Endodermal cell (in vitro differentiated cells): ENCODE results near the gene DMP1. TPM values are rescaled to one million over a fixed set of nuclear protein-coding genes. Genes with fewer than 3 reads are reported as not detected.
A peak's percentile ranks its signal among the peaks of the same experiment; 100 is the strongest.

ENCODE experiments used
- DNase-seq: peaks from one replicate; pipeline ENCODE4 v3.0.0-alpha.2; 2017
- H3K27ac ChIP-seq: 2 replicates; pipeline ENCODE4 v1.5.1; 2013; ENCODE audit warnings: mild to moderate bottlenecking, low read depth, low read length, moderate library complexity
- H3K27me3 ChIP-seq: 2 replicates; pipeline ENCODE4 v1.6.1; 2013; ENCODE audit warnings: mild to moderate bottlenecking, low read length, moderate library complexity; ENCODE audit not compliant: insufficient read depth, control insufficient read depth, poor library complexity, severe bottlenecking
- H3K36me3 ChIP-seq: 2 replicates; pipeline ENCODE4 v1.7.0; 2013; ENCODE audit warnings: mild to moderate bottlenecking, low read length, moderate library complexity; ENCODE audit not compliant: control insufficient read depth, insufficient read depth
- H3K4me1 ChIP-seq: one replicate; pipeline ENCODE4 v1.7.0; 2013; ENCODE audit warnings: low read length; ENCODE audit not compliant: control insufficient read depth, insufficient read depth
- H3K4me3 ChIP-seq: 2 replicates; pipeline ENCODE4 v1.5.1; 2013; ENCODE audit warnings: mild to moderate bottlenecking, low read length, moderate library complexity
- H3K9ac ChIP-seq: 2 replicates; pipeline ENCODE4 v1.6.1; 2013; ENCODE audit warnings: mild to moderate bottlenecking, low read length, moderate library complexity; ENCODE audit not compliant: poor library complexity, severe bottlenecking; ENCODE audit errors: extremely low read depth
- H3K9me3 ChIP-seq: 2 replicates; pipeline ENCODE4 v1.6.1; 2013; ENCODE audit warnings: mild to moderate bottlenecking, low read length, moderate library complexity; ENCODE audit not compliant: control insufficient read depth
- H3K27ac Mint-ChIP-seq: 2 replicates; pipeline ENCODE4 v1.8.0; 2020; ENCODE audit warnings: mixed read lengths
- H3K27me3 Mint-ChIP-seq: 2 replicates; pipeline ENCODE4 v1.8.0; 2021; ENCODE audit warnings: mild to moderate bottlenecking, mixed read lengths; ENCODE audit not compliant: insufficient read depth
- H3K36me3 Mint-ChIP-seq: 2 replicates; pipeline ENCODE4 v1.8.0; 2020; ENCODE audit warnings: low read depth, mixed read lengths
- H3K4me1 Mint-ChIP-seq: 2 replicates; pipeline ENCODE4 v1.8.0; 2020; ENCODE audit warnings: mixed read lengths
- H3K4me3 Mint-ChIP-seq: 2 replicates; pipeline ENCODE4 v1.8.0; 2020; ENCODE audit warnings: mild to moderate bottlenecking, moderate library complexity, mixed read lengths
- H3K9me3 Mint-ChIP-seq: 2 replicates; pipeline ENCODE4 v1.8.0; 2020; ENCODE audit warnings: mild to moderate bottlenecking, mixed read lengths
- whole genome bisulfite sequencing, 2 experiments: methylation state at CpG; one replicate each; pipeline versions ENCODE4 v1.1.5 to v1.1.7; 2013; ENCODE audit warnings: missing lambda C conversion rate in 2 of 2, mixed read lengths in 1 of 2; ENCODE audit not compliant: insufficient coverage in 1 of 2, insufficient read length in 1 of 2; 5-methylcytosine and 5-hydroxymethylcytosine counted together
- total RNA-seq, 2 donors: library from RNA; stranded (reverse); fragmentation: NEBNext Ultra II Directional in 1 of 2; extraction: Animal tissue kit (Norgen Biotek cat#: 25700) in 1 of 2; gene quantifications; 2 replicates in 1 of 2; 3 replicates in 1 of 2; pipeline ENCODE4 v1.2.1, GENCODE V29; 2021
- TF ChIP-seq, protein P1 (sequence below): fragments of 200-600 bp; sonication (generic); conservative IDR thresholded peaks from 2 replicates; pipeline ENCODE4 v1.5.0; 2021; ENCODE audit warnings: antibody characterized with exemption, mild to moderate bottlenecking

The DMP1 gene
- total RNA-seq, 2 donors from 2014 or later = 0.09 TPM; not detected in 1

DNA sequence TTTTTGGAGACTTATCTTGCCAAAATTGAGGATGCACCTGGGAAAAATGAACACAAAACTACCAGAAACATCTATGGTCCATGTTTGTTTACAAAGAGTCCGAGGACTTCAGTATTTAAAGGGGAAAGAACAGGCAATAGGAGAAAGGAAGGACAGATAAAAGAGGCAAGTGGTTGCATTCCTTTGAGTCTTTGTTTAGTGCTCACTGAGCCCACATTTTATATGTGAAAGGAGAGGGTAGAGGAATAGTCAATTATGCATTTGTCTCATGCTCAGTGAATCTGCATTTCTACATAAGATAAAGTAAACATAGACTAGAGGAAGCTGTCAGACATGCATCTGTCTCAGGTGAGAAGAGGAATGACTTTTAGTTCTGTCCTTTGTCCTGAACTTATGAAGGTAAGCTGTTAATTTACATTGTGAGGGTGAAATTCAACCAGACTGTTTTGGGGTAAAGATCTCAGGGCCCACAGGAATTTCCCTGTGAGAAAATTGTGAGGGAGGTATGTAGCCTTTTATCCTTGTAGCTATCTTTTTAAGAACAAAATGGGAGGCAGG is 4.5 kb downstream of the DMP1 start:
- no peak overlapping the region for H3K4me3 ChIP-seq
- no peaks in the 10 kb centered on the region for H3K36me3 ChIP-seq
- no peak for DNase-seq
- no peaks in the 10 kb centered on the region for H3K27me3 ChIP-seq
- H3K27ac Mint-ChIP-seq = no peak overlapping the region
- no peaks in the 10 kb centered on the region for H3K27me3 Mint-ChIP-seq
- no peak overlapping the region for H3K9ac ChIP-seq
- H3K9me3 ChIP-seq = no peaks in the 10 kb centered on the region
- 67 to 79% methylated on average over 1 of the region's 1 CpG for whole genome bisulfite sequencing, 2 experiments
- H3K27ac ChIP-seq = no peak overlapping the region
- TF ChIP-seq, protein P1, sequence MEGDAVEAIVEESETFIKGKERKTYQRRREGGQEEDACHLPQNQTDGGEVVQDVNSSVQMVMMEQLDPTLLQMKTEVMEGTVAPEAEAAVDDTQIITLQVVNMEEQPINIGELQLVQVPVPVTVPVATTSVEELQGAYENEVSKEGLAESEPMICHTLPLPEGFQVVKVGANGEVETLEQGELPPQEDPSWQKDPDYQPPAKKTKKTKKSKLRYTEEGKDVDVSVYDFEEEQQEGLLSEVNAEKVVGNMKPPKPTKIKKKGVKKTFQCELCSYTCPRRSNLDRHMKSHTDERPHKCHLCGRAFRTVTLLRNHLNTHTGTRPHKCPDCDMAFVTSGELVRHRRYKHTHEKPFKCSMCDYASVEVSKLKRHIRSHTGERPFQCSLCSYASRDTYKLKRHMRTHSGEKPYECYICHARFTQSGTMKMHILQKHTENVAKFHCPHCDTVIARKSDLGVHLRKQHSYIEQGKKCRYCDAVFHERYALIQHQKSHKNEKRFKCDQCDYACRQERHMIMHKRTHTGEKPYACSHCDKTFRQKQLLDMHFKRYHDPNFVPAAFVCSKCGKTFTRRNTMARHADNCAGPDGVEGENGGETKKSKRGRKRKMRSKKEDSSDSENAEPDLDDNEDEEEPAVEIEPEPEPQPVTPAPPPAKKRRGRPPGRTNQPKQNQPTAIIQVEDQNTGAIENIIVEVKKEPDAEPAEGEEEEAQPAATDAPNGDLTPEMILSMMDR = no peak
- no peaks in the 10 kb centered on the region for H3K4me1 ChIP-seq
- H3K4me3 Mint-ChIP-seq = no peak overlapping the region
- peaks cover 20% of the 10 kb centered on the region for H3K4me1 Mint-ChIP-seq
- no peaks in the 10 kb centered on the region for H3K9me3 Mint-ChIP-seq
- no peaks in the 10 kb centered on the region for H3K36me3 Mint-ChIP-seq

DNA sequence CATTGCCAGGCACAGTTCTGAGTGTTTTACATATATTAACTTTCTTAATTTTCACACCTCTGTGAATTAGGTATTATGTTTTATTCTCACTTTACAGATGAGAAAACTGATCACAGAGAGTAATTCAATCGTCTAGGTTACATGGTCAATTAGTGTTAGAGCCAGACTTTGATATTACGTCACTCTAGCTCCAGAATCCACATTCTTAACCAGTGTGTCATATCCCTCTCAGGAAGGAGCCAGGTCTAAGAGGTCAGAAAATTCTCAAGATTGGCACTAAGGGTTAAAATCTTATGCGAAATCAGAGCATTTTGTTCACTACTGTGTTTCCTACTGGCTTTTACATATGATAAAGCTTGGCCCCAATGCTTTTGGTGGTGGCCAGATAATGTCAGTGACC is 7.4 kb downstream of the DMP1 start:
- no peaks in the 10 kb centered on the region for H3K36me3 ChIP-seq
- Mint-ChIP-seq H3K27ac (peak overlapping the region; percentile 84), H3K4me3 (no peak overlapping the region), H3K9me3 (no peaks in the 10 kb centered on the region), H3K36me3 (no peaks in the 10 kb centered on the region), H3K4me1 (peaks cover 21% of the 10 kb centered on the region), H3K27me3 (no peaks in the 10 kb centered on the region)
- H3K27ac ChIP-seq = no peak overlapping the region
- no peaks in the 10 kb centered on the region for H3K9me3 ChIP-seq
- no peak for DNase-seq
- 79 to 89% methylated on average over 3 of the region's 3 CpGs for WGBS, 2 experiments
- H3K4me1 ChIP-seq = no peaks in the 10 kb centered on the region
- H3K4me3 ChIP-seq = no peak overlapping the region
- no peak overlapping the region for H3K9ac ChIP-seq
- H3K27me3 ChIP-seq = no peaks in the 10 kb centered on the region
- TF ChIP-seq, protein P1 = no peak

DNA sequence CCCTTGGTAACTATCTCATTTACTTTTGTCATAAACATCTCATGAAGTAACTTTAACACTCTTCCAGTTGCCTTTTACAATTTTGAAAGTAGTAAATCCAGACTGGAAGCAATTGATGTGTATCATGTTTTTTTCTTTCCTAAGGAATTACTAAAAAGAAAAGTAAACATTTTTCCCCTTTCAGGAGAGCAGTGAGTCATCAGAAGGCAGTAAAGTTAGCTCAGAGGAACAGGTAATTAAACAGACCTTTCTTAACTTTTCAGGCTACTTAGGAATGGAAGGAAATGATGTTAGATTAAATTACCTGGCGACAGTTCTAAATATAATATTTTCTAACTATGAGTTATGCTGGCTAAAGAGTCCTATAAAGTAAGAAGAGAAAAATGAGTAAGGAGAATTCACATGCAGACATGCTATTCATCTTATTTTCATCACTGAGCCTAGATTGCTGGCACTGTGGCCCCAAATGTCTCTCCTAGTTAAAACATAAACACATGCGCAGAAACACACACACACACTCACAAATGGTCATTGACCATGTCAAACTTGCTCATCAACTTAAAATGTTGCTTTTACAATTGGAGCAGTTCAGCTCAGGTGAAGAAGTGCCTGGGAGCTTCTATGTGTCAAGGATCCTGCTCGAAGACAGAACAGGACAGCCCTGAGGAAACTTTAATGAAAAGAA is 9.3 kb downstream of the DMP1 start:
- H3K4me1 ChIP-seq = no peaks in the 10 kb centered on the region
- WGBS, 2 experiments = 83 to 93% methylated on average over 1 to 2 of the region's 3 CpGs

More for the DNA sequence above, 9.3 kb downstream of the DMP1 start:
- H3K27ac Mint-ChIP-seq = no peak overlapping the region
- no peaks in the 10 kb centered on the region for H3K27me3 Mint-ChIP-seq
- Histone ChIP-seq H3K9ac (no peak overlapping the region), H3K27ac (no peak overlapping the region), H3K36me3 (no peaks in the 10 kb centered on the region), H3K9me3 (no peaks in the 10 kb centered on the region), H3K4me3 (no peak overlapping the region), H3K27me3 (no peaks in the 10 kb centered on the region)
- no peaks in the 10 kb centered on the region for H3K9me3 Mint-ChIP-seq
- TF ChIP-seq, protein P1 = no peak
- H3K36me3 Mint-ChIP-seq = no peaks in the 10 kb centered on the region
- no peak for DNase-seq
- peaks cover 16% of the 10 kb centered on the region for H3K4me1 Mint-ChIP-seq
- no peak overlapping the region for H3K4me3 Mint-ChIP-seq
